ENCODE measurements around the gene FARP2.

Gene FARP2

GRCh38 chr2:241534293-241534692, 178.2 kb downstream of the FARP2 start:
- no peak for DNase-seq (ENCODE audit: low read depth)

- no peak for DNase-seq (ENCODE audit: low read depth)
Observed at GRCh38 chr2:241534701-241535375, 178.8 kb downstream of the FARP2 start.

- DNase-seq (ENCODE audit: low read depth) = no peak
Observed at GRCh38 chr2:241535871-241536655, 180.0 kb downstream of the FARP2 start.

- no peak for DNase-seq (ENCODE audit: low read depth)
Observed at GRCh38 chr2:241538838-241539615, 182.9 kb downstream of the FARP2 start.

GRCh38 chr2:241539616-241540374, 183.7 kb downstream of the FARP2 start:
- no peak for DNase-seq (ENCODE audit: low read depth)

- no peak for DNase-seq (ENCODE audit: low read depth)
Observed at GRCh38 chr2:241540401-241540770, 184.3 kb downstream of the FARP2 start.

GRCh38 chr2:241540771-241541561, 184.9 kb downstream of the FARP2 start:
- DNase-seq (ENCODE audit: low read depth) = peak; percentile 32

- DNase-seq (ENCODE audit: low read depth) = no peak
Observed at GRCh38 chr2:241541564-241542277, 185.6 kb downstream of the FARP2 start.

GRCh38 chr2:241542278-241542605, 186.2 kb downstream of the FARP2 start:
- no peak for DNase-seq (ENCODE audit: low read depth)
